Gastroesophageal sphincter (tissue), 4 donors: ENCODE data around the gene GLDN. TPM values are rescaled to one million over a fixed set of nuclear protein-coding genes. Genes with fewer than 3 reads are reported as not detected.
A peak's percentile ranks its signal among the peaks of the same experiment; 100 is the strongest.

ENCODE experiments used
- ATAC-seq: fragments of 150-250 bp; one replicate; pipeline ENCODE4 v1.9.1; 2016; ENCODE audit warnings: mild to moderate bottlenecking, moderate library complexity
- H3K27ac ChIP-seq, 4 donors: fragments of 200-600 bp; sonication (generic) in 3 of 4; 1 replicate in 3 of 4; 2 replicates in 1 of 4; pipeline ENCODE4 v1.5.1; 2016 to 2019
- H3K27me3 ChIP-seq: fragments of 200-600 bp; sonication (generic); one replicate; pipeline ENCODE4 v1.5.1; 2019
- H3K36me3 ChIP-seq, 2 donors: fragments of 200-600 bp; sonication (generic); one replicate each; pipeline ENCODE4 v1.5.1; 2019; ENCODE audit warnings: control low read depth in 1 of 2
- H3K4me1 ChIP-seq, 3 donors: fragments of 200-600 bp; sonication (generic); 1 replicate in 2 of 3; 2 replicates in 1 of 3; pipeline ENCODE4 v1.5.1; 2016 to 2019; ENCODE audit warnings: control low read depth in 2 of 3
- H3K4me3 ChIP-seq, 2 donors: fragments of 200-600 bp; sonication (generic); one replicate each; pipeline ENCODE4 v1.5.1; 2019; ENCODE audit warnings: mild to moderate bottlenecking in 1 of 2, moderate library complexity in 1 of 2
- H3K9me3 ChIP-seq, 3 donors: fragments of 200-600 bp; sonication (generic); one replicate each; pipeline ENCODE4 v1.5.1; 2017 to 2019; ENCODE audit warnings: control low read depth in 2 of 3
- EP300 ChIP-seq: sonication (generic); formaldehyde crosslinking; IDR thresholded peaks from one replicate; pipeline ENCODE4 v1.6.1; 2017; ENCODE audit warnings: antibody characterized with exemption, mild to moderate bottlenecking
- POLR2A ChIP-seq, 2 donors: fragments of 450-650 bp; IDR thresholded peaks; one replicate each; pipeline ENCODE4 v1.6.1; 2017; ENCODE audit warnings: antibody characterized with exemption in 2 of 2, mild to moderate bottlenecking in 2 of 2, moderate library complexity in 1 of 2
- POLR2AphosphoS5 ChIP-seq: sonication (generic); formaldehyde crosslinking; IDR thresholded peaks from one replicate; pipeline ENCODE4 v1.6.1; 2017; ENCODE audit warnings: antibody characterized with exemption
- WGBS, 2 donors: methylation state at CpG; one replicate each; pipeline ENCODE4 v1.1.5; 2018; ENCODE audit warnings: low coverage in 1 of 2; 5-methylcytosine and 5-hydroxymethylcytosine counted together
- total RNA-seq, 4 donors: library from RNA; depleted of rRNA; stranded (reverse); fragments of >200 nt; gene quantifications; one replicate each; pipeline ENCODE4 v1.1.0, GENCODE V29; 2016
- TF ChIP-seq, protein P1 (sequence below), 4 experiments: fragments of 200-600 bp in 2 of 4; fragments of 450-650 bp in 2 of 4; sonication (generic) in 1 of 4; IDR thresholded peaks; one replicate each; pipeline ENCODE4 v1.5.1; 2017 to 2019; ENCODE audit warnings: antibody characterized with exemption in 4 of 4, mild to moderate bottlenecking in 2 of 4, moderate library complexity in 2 of 4

GLDN gene
- total RNA-seq, 4 donors from 2014 or later: 3.7 to 19.6 (median 4.4) TPM

GRCh38 chr15:51378406-51378805, 37.0 kb downstream of the GLDN start:
- H3K27ac ChIP-seq: no peak overlapping the region
- H3K4me1 ChIP-seq: peaks cover 0 to 34% (median 5%) of the 10 kb centered on the region in 3 donors
- H3K27me3 ChIP-seq: no peaks in the 10 kb centered on the region
- H3K36me3 ChIP-seq: no peaks in the 10 kb centered on the region
- ATAC-seq: no peak
- H3K9me3 ChIP-seq: no peaks in the 10 kb centered on the region
- no peak overlapping the region for H3K4me3 ChIP-seq
- WGBS, 2 donors: 91% methylated on average over 3 to 4 of the region's 4 CpGs
- TF ChIP-seq POLR2AphosphoS5 (no peak), POLR2A (IDR thresholded peaks at IDR 0.05) (no peak), EP300 (no peak)
- TF ChIP-seq, protein P1, sequence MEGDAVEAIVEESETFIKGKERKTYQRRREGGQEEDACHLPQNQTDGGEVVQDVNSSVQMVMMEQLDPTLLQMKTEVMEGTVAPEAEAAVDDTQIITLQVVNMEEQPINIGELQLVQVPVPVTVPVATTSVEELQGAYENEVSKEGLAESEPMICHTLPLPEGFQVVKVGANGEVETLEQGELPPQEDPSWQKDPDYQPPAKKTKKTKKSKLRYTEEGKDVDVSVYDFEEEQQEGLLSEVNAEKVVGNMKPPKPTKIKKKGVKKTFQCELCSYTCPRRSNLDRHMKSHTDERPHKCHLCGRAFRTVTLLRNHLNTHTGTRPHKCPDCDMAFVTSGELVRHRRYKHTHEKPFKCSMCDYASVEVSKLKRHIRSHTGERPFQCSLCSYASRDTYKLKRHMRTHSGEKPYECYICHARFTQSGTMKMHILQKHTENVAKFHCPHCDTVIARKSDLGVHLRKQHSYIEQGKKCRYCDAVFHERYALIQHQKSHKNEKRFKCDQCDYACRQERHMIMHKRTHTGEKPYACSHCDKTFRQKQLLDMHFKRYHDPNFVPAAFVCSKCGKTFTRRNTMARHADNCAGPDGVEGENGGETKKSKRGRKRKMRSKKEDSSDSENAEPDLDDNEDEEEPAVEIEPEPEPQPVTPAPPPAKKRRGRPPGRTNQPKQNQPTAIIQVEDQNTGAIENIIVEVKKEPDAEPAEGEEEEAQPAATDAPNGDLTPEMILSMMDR (IDR thresholded peaks at IDR 0.05): no peak

DNA sequence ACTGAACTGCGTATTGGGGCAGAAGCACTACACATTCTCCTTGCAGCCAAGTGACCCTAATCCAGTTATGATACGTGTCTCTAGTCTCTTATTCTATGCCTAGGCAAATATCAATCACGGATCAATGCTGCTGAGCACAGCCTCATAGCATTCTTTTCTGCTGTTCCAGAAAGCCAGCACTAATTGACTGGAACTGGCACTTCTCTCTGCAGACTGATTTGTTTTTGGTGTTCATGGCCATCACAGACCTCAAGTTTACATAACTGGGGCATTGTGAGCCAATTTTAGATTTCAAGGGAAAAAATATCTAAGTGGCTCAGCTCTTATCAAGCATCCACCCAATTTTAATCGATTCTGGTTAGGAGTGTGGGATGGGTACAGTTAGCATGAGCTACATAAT, 37.9 kb downstream of the GLDN start:
- H3K36me3 ChIP-seq: no peaks in the 10 kb centered on the region
- no peak for ATAC-seq

GRCh38 chr15:51380999-51381806, 39.7 kb downstream of the GLDN start:
- H3K36me3 ChIP-seq: no peaks in the 10 kb centered on the region
- H3K4me1 ChIP-seq: peaks cover 0 to 34% (median 5%) of the 10 kb centered on the region in 3 donors
- no peak overlapping the region for H3K4me3 ChIP-seq
- H3K27me3 ChIP-seq: peaks cover 8% of the 10 kb centered on the region
- TF ChIP-seq EP300: no peak
- TF ChIP-seq, protein P1 (IDR thresholded peaks at IDR 0.05): peak; percentile 82 to 94 (median 92)
- peak overlapping the region in 1 of 4 donors; percentile 1 for H3K27ac ChIP-seq
- ATAC-seq: peak; percentile 75
- no peaks in the 10 kb centered on the region for H3K9me3 ChIP-seq
- 14 to 15% methylated on average over 9 to 10 of the region's 14 CpGs for WGBS, 2 donors

More for the DNA sequence above, 37.9 kb downstream of the GLDN start:
- H3K27me3 ChIP-seq: peaks cover 6% of the 10 kb centered on the region
- H3K9me3 ChIP-seq: no peaks in the 10 kb centered on the region
- H3K27ac ChIP-seq: peak overlapping the region in 1 of 4 donors; percentile 12
- peaks cover 0 to 34% (median 5%) of the 10 kb centered on the region in 3 donors for H3K4me1 ChIP-seq
- 66 to 78% methylated on average over 1 to 4 of the region's 4 CpGs for WGBS, 2 donors
- no peak overlapping the region for H3K4me3 ChIP-seq
- no peak for TF ChIP-seq POLR2A (IDR thresholded peaks at IDR 0.05)
- TF ChIP-seq, protein P1 (IDR thresholded peaks at IDR 0.05): no peak
- TF ChIP-seq EP300: no peak
- no peak for TF ChIP-seq POLR2AphosphoS5

DNA sequence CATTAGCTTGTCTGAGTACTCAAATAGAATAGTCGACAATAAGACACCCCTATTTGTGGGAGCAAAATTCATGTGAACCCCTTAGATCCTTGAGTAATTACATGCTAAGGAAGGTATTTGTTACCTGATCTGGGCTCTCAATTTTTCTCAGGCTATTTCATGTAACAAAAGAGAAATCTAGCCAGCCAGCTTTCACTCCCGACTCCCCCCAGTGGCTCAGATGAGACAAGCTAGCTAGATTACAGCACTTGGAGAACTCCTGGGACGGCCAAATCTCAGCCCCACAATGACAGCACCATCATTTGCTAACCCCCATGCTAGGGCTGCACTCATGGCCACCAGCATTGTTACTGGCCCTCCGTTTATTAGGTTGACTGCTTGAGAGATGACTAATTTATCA, 41.3 kb downstream of the GLDN start:
- H3K36me3 ChIP-seq: no peaks in the 10 kb centered on the region
- no peaks in the 10 kb centered on the region for H3K9me3 ChIP-seq
- no peak for ATAC-seq
- 25 to 30% methylated on average over 3 to 4 of the region's 4 CpGs for WGBS, 2 donors
- peaks cover 8% of the 10 kb centered on the region for H3K27me3 ChIP-seq
- H3K27ac ChIP-seq: no peak overlapping the region
- TF ChIP-seq, protein P1 (IDR thresholded peaks at IDR 0.05): peak; percentile 16 to 53 (median 34)
- no peak for TF ChIP-seq EP300
- no peak overlapping the region for H3K4me3 ChIP-seq
- peaks cover 0 to 34% (median 5%) of the 10 kb centered on the region in 3 donors for H3K4me1 ChIP-seq

GRCh38 chr15:51386029-51386428, 44.6 kb downstream of the GLDN start:
- Histone ChIP-seq H3K27me3 (peaks cover 8% of the 10 kb centered on the region), H3K9me3 (no peaks in the 10 kb centered on the region), H3K27ac (no peak overlapping the region), H3K36me3 (no peaks in the 10 kb centered on the region), H3K4me3 (no peak overlapping the region), H3K4me1 (peaks cover 0 to 5% (median 0%) of the 10 kb centered on the region in 3 donors)
- 60 to 88% methylated on average over 1 to 5 of the region's 8 CpGs for WGBS, 2 donors
- no peak for ATAC-seq
- TF ChIP-seq EP300: no peak
- no peak for TF ChIP-seq POLR2A (IDR thresholded peaks at IDR 0.05)
- TF ChIP-seq, protein P1 (IDR thresholded peaks at IDR 0.05): no peak
- TF ChIP-seq POLR2AphosphoS5: no peak
